Activated CD8-positive, alpha-beta memory T cell treated with anti-CD3 and anti-CD28 coated beads for 48 hours (primary cell): ENCODE data around the gene TNFSF13.

Experiments
- DNase-seq, 3 experiments: peaks; one replicate each; pipeline ENCODE4 v3.0.0-alpha.2; 2020; ENCODE audit warnings: low read depth in 2 of 3, low spot score in 2 of 3

The TNFSF13 gene

GRCh38 chr17:7551396-7551795, 7.2 kb upstream of the TNFSF13 start:
- no peak for DNase-seq

- no peak for DNase-seq
Measured at GRCh38 chr17:7552621-7553051, 5.9 kb upstream of the TNFSF13 start.

GRCh38 chr17:7553356-7553755, 5.2 kb upstream of the TNFSF13 start:
- no peak for DNase-seq

GRCh38 chr17:7555320-7555948, 3.1 kb upstream of the TNFSF13 start:
- no peak for DNase-seq

- DNase-seq = no peak
Measured at GRCh38 chr17:7556627-7557026, 1.9 kb upstream of the TNFSF13 start.

- DNase-seq = no peak
Measured at GRCh38 chr17:7557147-7557764, 1.3 kb upstream of the TNFSF13 start.

- DNase-seq = no peak
Measured at GRCh38 chr17:7557775-7558543, 591 bp upstream of the TNFSF13 start.

GRCh38 chr17:7559320-7560171, 996 bp downstream of the TNFSF13 start:
- no peak for DNase-seq

- DNase-seq = no peak
Measured at GRCh38 chr17:7560172-7561027, 1.9 kb downstream of the TNFSF13 start.

GRCh38 chr17:7561028-7561575, 2.6 kb downstream of the TNFSF13 start:
- DNase-seq = peak in 2 of 3 experiments; percentile 69 to 71

- DNase-seq = peak; percentile 83 to 85 (median 83)
Measured at GRCh38 chr17:7561589-7562207, 3.1 kb downstream of the TNFSF13 start, which contains the start of gene SENP3. Gene SENP3, plus strand, starts transcription at chr17:7561919. Its CDS starts 1,158 bp downstream, at chr17:7563077.

- DNase-seq = no peak
Measured at GRCh38 chr17:7562208-7562605, 3.7 kb downstream of the TNFSF13 start.

GRCh38 chr17:7563115-7563869, 4.7 kb downstream of the TNFSF13 start:
- no peak for DNase-seq

- DNase-seq = no peak
Measured at GRCh38 chr17:7569571-7569970, 11.0 kb downstream of the TNFSF13 start.

- no peak for DNase-seq
Measured at GRCh38 chr17:7570351-7570750, 11.8 kb downstream of the TNFSF13 start.

- DNase-seq = no peak
Measured at GRCh38 chr17:7572338-7572587, 13.7 kb downstream of the TNFSF13 start.

- DNase-seq = peak; percentile 99 to 100 (median 99)
Measured at GRCh38 chr17:7572588-7573323, 14.2 kb downstream of the TNFSF13 start.

- DNase-seq = peak; percentile 74 to 79 (median 77)
Measured at GRCh38 chr17:7573324-7574080, 15.0 kb downstream of the TNFSF13 start.
